Measurements from ENCODE around the gene XRCC3. TPM values are rescaled to one million over a fixed set of nuclear protein-coding genes. Genes with fewer than 3 reads are reported as not detected.
A peak's percentile ranks its signal among the peaks of the same experiment; 100 is the strongest.

XRCC3 gene
- total and polyA plus RNA-seq, 5 experiments from 2014 or later = 2.1 to 14.1 (median 3.6) TPM

DNA sequence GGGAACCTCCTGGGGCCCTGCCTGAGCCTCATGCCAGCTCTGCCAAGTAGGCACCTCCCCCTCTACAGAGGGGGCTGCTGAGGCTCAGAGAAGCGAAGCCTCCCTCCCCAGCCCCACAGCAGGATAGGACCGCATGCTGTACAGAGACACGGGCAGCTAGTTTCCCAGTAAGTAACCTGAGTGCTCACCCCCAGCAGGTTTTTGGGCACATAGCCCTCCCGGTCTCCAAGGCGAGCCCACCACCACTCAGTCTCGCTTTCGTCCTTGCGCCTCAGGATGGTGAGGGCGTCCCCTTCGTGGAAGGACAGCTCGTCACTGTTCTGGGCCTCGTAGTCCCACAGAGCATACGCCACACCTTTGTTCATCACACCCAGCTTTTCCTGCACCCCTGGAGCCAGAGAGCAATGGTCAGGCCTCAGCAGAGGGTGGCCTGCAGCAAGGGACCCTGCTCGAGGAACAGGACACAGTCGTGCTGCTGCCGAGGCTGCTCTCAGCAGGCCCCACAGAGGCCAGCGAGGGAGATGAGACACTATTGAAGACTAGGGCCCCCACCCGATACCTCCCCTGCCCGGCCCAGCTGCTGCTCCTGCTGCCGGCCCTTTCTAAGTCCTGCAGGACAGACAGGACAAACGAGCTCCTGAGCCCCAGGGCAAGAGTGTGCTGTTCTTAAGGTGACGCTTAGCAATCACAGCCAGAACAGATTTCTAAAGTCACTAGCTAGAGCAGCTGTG is 20.7 kb upstream of the XRCC3 start:
- POLR2A ChIA-PET = no interaction called here
- H3K27ac Mint-ChIP-seq = no peak overlapping the region
- no peak for DNase-seq
- no peaks in the 10 kb centered on the region for H3K9me3 Mint-ChIP-seq
- H3K36me3 Mint-ChIP-seq = peaks cover 0 to 48% (median 3%) of the 10 kb centered on the region in 3 donors
- no peaks in the 10 kb centered on the region for H3K27me3 Mint-ChIP-seq
- H3K4me1 Mint-ChIP-seq = no peaks in the 10 kb centered on the region
- H3K4me3 Mint-ChIP-seq = no peak overlapping the region
- ATAC-seq = no peak

GRCh38 chr14:103735439-103735814 is 20.2 kb upstream of the XRCC3 start:
- no peak for DNase-seq
- no peak overlapping the region for H3K27ac Mint-ChIP-seq
- H3K4me3 Mint-ChIP-seq = no peak overlapping the region
- peaks cover 0 to 45% (median 3%) of the 10 kb centered on the region in 3 donors for H3K36me3 Mint-ChIP-seq
- H3K9me3 Mint-ChIP-seq = no peaks in the 10 kb centered on the region
- no peaks in the 10 kb centered on the region for H3K4me1 Mint-ChIP-seq
- POLR2A ChIA-PET = no interaction called here
- H3K27me3 Mint-ChIP-seq = no peaks in the 10 kb centered on the region
- ATAC-seq = no peak

DNA sequence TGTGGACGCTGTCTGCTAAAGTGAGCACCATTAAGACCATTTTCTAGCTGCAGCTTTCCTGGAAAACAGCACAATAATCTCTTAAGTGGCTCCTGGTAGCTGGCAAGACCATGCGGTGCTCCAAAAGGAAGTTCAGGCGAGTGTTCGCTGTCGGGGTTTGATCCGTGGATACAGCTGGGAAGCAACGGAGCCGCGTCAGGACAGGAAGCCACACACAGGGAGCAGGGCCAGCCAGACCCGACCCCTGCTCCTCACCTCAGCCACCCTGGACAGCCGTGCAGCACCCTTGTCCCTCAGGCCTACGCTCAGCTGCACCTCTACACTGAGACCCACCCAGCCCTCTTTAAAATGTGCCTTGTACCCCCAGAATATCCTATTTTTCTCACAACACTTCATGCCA is 19.8 kb upstream of the XRCC3 start:
- no peak for DNase-seq
- H3K27ac Mint-ChIP-seq = no peak overlapping the region
- no peaks in the 10 kb centered on the region for H3K9me3 Mint-ChIP-seq
- POLR2A ChIA-PET = no interaction called here
- H3K36me3 Mint-ChIP-seq = peaks cover 0 to 41% (median 3%) of the 10 kb centered on the region in 3 donors
- H3K27me3 Mint-ChIP-seq = no peaks in the 10 kb centered on the region
- no peak overlapping the region for H3K4me3 Mint-ChIP-seq
- H3K4me1 Mint-ChIP-seq = no peaks in the 10 kb centered on the region
- ATAC-seq = no peak

GRCh38 chr14:103734081-103734888 is 19.0 kb upstream of the XRCC3 start:
- Mint-ChIP-seq H3K36me3 (peaks cover 0 to 38% (median 3%) of the 10 kb centered on the region in 3 donors), H3K27me3 (no peaks in the 10 kb centered on the region), H3K9me3 (no peaks in the 10 kb centered on the region), H3K4me3 (no peak overlapping the region), H3K4me1 (no peaks in the 10 kb centered on the region), H3K27ac (peak overlapping the region in 3 of 10 donors; percentile 26 to 40 (median 37))
- no peak for DNase-seq
- no peak for ATAC-seq
- POLR2A ChIA-PET = interaction anchor here (0.5 to 2.0 kb wide), 2 partner anchors 19 to 170 kb away, joined by 5 read pairs; partner anchors contain the start of genes XRCC3 and ZFYVE21

GRCh38 chr14:103733651-103734050 is 18.4 kb upstream of the XRCC3 start:
- Mint-ChIP-seq H3K27me3 (no peaks in the 10 kb centered on the region), H3K27ac (peak overlapping the region in 2 of 10 donors; percentile 37 to 63), H3K4me1 (no peaks in the 10 kb centered on the region), H3K4me3 (no peak overlapping the region), H3K9me3 (no peaks in the 10 kb centered on the region), H3K36me3 (peaks cover 0 to 40% (median 5%) of the 10 kb centered on the region in 3 donors)
- DNase-seq (no peak), ATAC-seq (no peak)
- POLR2A ChIA-PET = interaction anchor here (0.5 to 2.0 kb wide), 2 partner anchors 18 to 170 kb away, joined by 5 read pairs; partner anchors contain the start of genes XRCC3 and ZFYVE21

- DNase-seq (no peak), ATAC-seq (no peak)
- Mint-ChIP-seq H3K9me3 (no peaks in the 10 kb centered on the region), H3K27me3 (no peaks in the 10 kb centered on the region), H3K4me3 (no peak overlapping the region), H3K27ac (peak overlapping the region in 3 of 10 donors; percentile 9 to 61 (median 60)), H3K4me1 (no peaks in the 10 kb centered on the region), H3K36me3 (peaks cover 0 to 34% (median 2%) of the 10 kb centered on the region in 3 donors)
- POLR2A ChIA-PET = interaction anchor here (0.5 to 2.0 kb wide), 2 partner anchors 17 to 169 kb away, joined by 5 read pairs; partner anchors contain the start of genes XRCC3 and ZFYVE21
Observed at GRCh38 chr14:103732868-103733620, 17.8 kb upstream of the XRCC3 start.

DNA sequence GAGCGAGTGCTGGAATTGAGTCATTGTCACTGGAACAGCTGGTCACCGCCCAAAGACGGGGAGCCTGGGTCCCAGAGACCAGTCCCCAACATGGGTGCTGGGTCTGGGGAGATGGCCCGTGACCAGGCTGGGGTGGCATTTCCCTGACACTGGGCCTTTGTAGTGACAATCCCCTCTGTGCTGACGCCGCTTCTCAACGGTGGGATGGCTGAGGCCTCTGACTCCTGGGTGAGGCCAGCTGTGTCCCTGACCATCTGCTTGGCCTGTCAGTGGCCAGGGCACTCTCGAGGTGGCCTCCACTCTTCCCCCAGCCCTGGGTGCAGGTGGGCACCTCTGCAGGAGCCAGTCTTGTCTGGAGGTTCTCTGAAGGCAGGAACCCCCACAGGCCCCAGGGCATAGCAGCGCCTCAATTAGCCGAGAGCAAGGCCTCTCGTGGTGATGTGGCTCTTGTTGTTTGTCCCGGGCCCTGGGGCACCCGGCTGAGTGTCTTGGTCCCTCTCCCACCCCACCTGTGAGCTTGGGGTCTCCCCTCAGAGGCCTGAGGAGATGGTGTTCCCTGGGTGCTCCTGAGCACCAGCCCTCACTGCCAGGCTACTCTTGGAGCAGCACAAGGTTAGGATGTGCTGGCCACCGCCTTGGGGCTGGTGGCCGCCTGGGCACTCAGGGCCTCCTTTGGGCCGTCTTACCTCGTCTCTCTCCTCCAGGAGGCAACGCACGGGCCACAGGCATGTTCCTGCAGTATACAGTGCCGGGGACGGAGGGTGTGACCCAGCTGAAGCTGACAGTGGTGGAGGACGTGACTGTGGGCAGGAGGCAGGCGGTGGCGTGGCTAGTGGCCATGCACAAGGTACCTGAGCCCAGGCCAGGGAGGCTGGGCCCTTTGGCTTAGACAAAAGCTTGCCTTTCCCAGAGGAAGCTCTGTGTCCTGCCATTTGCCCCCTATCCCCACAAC is 16.9 kb upstream of the XRCC3 start:
- POLR2A ChIA-PET = no interaction called here
- ATAC-seq = no peak
- Mint-ChIP-seq H3K27ac (peak overlapping the region in 1 of 10 donors; percentile 60), H3K4me1 (no peaks in the 10 kb centered on the region), H3K27me3 (no peaks in the 10 kb centered on the region), H3K9me3 (no peaks in the 10 kb centered on the region), H3K4me3 (no peak overlapping the region), H3K36me3 (peaks cover 0 to 28% (median 2%) of the 10 kb centered on the region in 3 donors)
- no peak for DNase-seq

DNA sequence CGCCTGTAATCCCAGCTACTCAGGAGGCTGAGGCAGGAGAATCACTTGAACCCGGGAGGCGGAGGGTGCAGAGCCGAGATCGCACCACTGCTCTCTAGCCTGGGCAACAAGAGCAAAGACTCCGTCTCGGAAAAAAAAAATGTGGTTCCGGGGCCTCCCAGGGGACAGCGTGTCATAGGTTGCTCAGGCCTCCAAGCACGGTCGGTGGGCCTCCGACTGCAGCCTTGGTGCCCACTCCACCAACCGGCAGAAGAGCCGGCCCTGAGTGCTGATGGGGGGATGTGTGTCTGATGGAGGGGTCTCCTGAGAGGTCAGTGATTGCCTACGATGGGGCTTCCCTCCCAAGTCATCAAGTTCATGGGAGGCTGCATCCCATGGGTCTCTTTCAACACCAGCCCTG is 16.2 kb upstream of the XRCC3 start:
- DNase-seq (no peak), ATAC-seq (no peak)
- Mint-ChIP-seq H3K9me3 (no peaks in the 10 kb centered on the region), H3K36me3 (peaks cover 0 to 25% (median 2%) of the 10 kb centered on the region in 3 donors), H3K27me3 (no peaks in the 10 kb centered on the region), H3K4me1 (no peaks in the 10 kb centered on the region), H3K4me3 (no peak overlapping the region), H3K27ac (no peak overlapping the region)
- POLR2A ChIA-PET = no interaction called here

- ATAC-seq = no peak
- Mint-ChIP-seq H3K4me1 (no peaks in the 10 kb centered on the region), H3K27me3 (no peaks in the 10 kb centered on the region), H3K27ac (peak overlapping the region in 4 of 10 donors; percentile 6 to 77 (median 32)), H3K36me3 (peaks cover 0 to 25% (median 2%) of the 10 kb centered on the region in 3 donors), H3K4me3 (no peak overlapping the region), H3K9me3 (no peaks in the 10 kb centered on the region)
- POLR2A ChIA-PET = no interaction called here
- DNase-seq = no peak
Observed at GRCh38 chr14:103730490-103731035, 15.3 kb upstream of the XRCC3 start.

- DNase-seq (no peak), ATAC-seq (no peak)
- Mint-ChIP-seq H3K27ac (peak overlapping the region in 1 of 10 donors; percentile 77), H3K9me3 (no peaks in the 10 kb centered on the region), H3K36me3 (peaks cover 0 to 25% (median 2%) of the 10 kb centered on the region in 3 donors), H3K4me3 (no peak overlapping the region), H3K27me3 (no peaks in the 10 kb centered on the region), H3K4me1 (no peaks in the 10 kb centered on the region)
- POLR2A ChIA-PET = no interaction called here
Observed at GRCh38 chr14:103729496-103730448, 14.5 kb upstream of the XRCC3 start.

DNA sequence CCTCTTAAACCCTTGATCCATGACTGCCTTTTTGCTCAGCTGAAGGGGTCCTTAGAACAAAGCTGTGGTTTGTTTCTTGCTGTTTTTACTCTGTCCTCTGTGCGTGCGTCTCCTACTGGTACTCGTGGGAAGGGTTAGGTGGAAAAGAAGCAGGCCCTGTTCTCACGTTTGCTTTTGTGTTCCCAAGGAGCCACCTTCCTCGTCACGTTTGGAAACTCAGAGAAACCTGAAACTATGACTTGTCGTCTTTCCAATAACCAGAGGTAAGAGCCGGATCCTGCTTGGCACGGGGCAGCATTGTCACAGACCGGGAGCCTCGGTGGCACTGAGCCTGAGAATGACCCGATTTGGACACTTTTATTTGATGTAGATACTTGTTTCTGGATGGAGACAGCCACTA is 13.5 kb upstream of the XRCC3 start:
- Mint-ChIP-seq H3K4me1 (no peaks in the 10 kb centered on the region), H3K27ac (no peak overlapping the region), H3K27me3 (no peaks in the 10 kb centered on the region), H3K9me3 (no peaks in the 10 kb centered on the region), H3K36me3 (peaks cover 0 to 19% (median 2%) of the 10 kb centered on the region in 3 donors), H3K4me3 (no peak overlapping the region)
- POLR2A ChIA-PET = no interaction called here
- DNase-seq (no peak), ATAC-seq (no peak)

Data from naive thymus-derived CD8-positive, alpha-beta T cell (primary cell).